ENCODE data around the gene BUD31. TPM values are rescaled to one million over a fixed set of nuclear protein-coding genes. Genes with fewer than 3 reads are reported as not detected.

BUD31 gene
- total and polyA plus RNA-seq, 2 of the 8 experiments (the other 6 are each of a cell fraction or from before 2014, with no cell fraction given) = 46.7 to 114 TPM

DNA sequence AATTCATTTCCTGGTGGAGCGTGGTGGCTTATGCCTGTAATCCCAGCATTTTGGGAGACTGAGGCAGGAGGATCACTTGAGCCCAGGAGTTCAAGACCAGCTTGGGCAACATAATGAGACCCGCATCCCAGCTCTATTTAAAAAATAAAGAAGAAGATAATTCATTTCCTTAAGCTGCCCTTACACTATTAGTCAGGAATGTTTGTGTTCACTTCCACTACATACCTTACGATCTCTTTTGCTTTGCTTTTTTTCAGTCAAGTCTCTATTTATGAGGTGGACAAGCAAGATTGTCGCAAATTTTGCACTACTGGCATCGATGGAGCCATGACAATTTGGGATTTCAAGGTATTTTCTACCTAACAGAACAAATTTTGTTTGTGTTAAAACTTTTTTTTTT lies 45.5 kb upstream of the BUD31 start:
- Histone ChIP-seq H4K20me1 (replicated peaks in 1 of 2; ENCODE audit: control insufficient read depth in 1 of 2, insufficient read depth in 2 of 2, low read length in 2 of 2) (peaks cover 0 to 4% of the 10 kb centered on the region in 2 experiments), H3K4me1 (replicated peaks in 1 of 4; ENCODE audit: control insufficient read depth in 3 of 4, insufficient read depth in 4 of 4, low read length in 3 of 4) (peaks cover 0 to 9% (median 5%) of the 10 kb centered on the region in 4 experiments; a peak in 6 of 7 replicates), H2AK5ac (ENCODE audit: low read depth, low read length) (no peak overlapping the region), H4K5ac (ENCODE audit: insufficient read length, low read depth, low read length) (no peak overlapping the region), H3K23ac (ENCODE audit: insufficient read length) (no peak overlapping the region), H2BK5ac (ENCODE audit: low read depth, low read length) (no peak overlapping the region), H3K4me3 (ENCODE audit: extremely low read depth in 1 of 4, insufficient read depth in 2 of 4, low read depth in 3 of 4, low read length in 4 of 4) (no peak overlapping the region), H3K27me3 (replicated peaks in 1 of 4; ENCODE audit: control insufficient read depth in 3 of 4, extremely low read depth in 1 of 4, insufficient read depth in 3 of 4, low read length in 3 of 4) (no peaks in the 10 kb centered on the region), H3K9me3 (ENCODE audit: insufficient read depth in 2 of 2, low read depth in 1 of 2, low read length in 1 of 2) (no peaks in the 10 kb centered on the region), H2BK12ac (ENCODE audit: low read depth, low read length) (no peak overlapping the region), H2BK20ac (ENCODE audit: low read length) (no peak overlapping the region), H3K36me3 (ENCODE audit: control insufficient read depth in 2 of 4, insufficient read depth in 4 of 4, low read length in 3 of 4) (peaks cover 6 to 27% (median 15%) of the 10 kb centered on the region in 4 experiments; a peak in 6 of 8 replicates), H2BK120ac (replicated peaks; ENCODE audit: low read depth, low read length) (no peak overlapping the region), H3K79me2 (ENCODE audit: control insufficient read depth in 1 of 2, insufficient read depth in 2 of 2, low read length in 2 of 2) (no peaks in the 10 kb centered on the region), H3K79me1 (ENCODE audit: low read depth, low read length) (no peaks in the 10 kb centered on the region), H4K91ac (replicated peaks; ENCODE audit: insufficient read length, low read length) (no peak overlapping the region), H3K56ac (replicated peaks; ENCODE audit: insufficient read length, low read depth, low read length) (no peak overlapping the region), H3K14ac (ENCODE audit: insufficient read length) (no peak overlapping the region), H3K4me2 (ENCODE audit: insufficient read depth in 1 of 2, low read depth in 2 of 2, low read length in 2 of 2) (no peak overlapping the region), H3K4ac (replicated peaks; ENCODE audit: insufficient read length, low read depth, low read length) (no peak overlapping the region), H2BK15ac (ENCODE audit: low read length) (no peak overlapping the region), H4K8ac (ENCODE audit: extremely low read depth, insufficient read depth, low read length) (no peak overlapping the region), H3K23me2 (ENCODE audit: low read depth, low read length) (no peaks in the 10 kb centered on the region), H3K18ac (ENCODE audit: extremely low read depth, low read length) (no peak overlapping the region), H3K27ac (ENCODE audit: low read depth, low read length) (no peak overlapping the region), H2AFZ (ENCODE audit: low read length) (no peak overlapping the region), H3K9ac (replicated peaks in 1 of 4; ENCODE audit: extremely low read depth in 1 of 4, low read depth in 3 of 4, low read length in 3 of 4) (no peak overlapping the region)
- FAIRE-seq (no peak), DNase-seq (ENCODE audit: low read depth in 1 of 2, low spot score in 2 of 2) (no peak)
- ChIA-PET CTCF (ENCODE audit: partially characterized antibody) (interaction anchor here (0.6 to 1.5 kb wide), 4 partner anchors 8 to 62 kb away, joined by 3 to 4 read pairs (median 3); no protein-coding TSS in a partner anchor), POLR2A (ENCODE audit: partially characterized antibody) (interaction anchor here (0.7 kb wide), 1 partner anchor 32 kb away, joined by 3 read pairs; no protein-coding TSS in a partner anchor)
- TF ChIP-seq KDM5A (IDR thresholded peaks at IDR 0.05; ENCODE audit: low read length) = no peak
- no peak for TF ChIP-seq PHF8 (conservative IDR thresholded peaks at IDR 0.05; ENCODE audit: low read depth, low read length)
- TF ChIP-seq CTBP2 (IDR thresholded peaks at IDR 0.05; ENCODE audit: borderline replicate concordance, insufficient read depth, insufficient read length, low read length) = no peak
- TF ChIP-seq, protein P1, sequence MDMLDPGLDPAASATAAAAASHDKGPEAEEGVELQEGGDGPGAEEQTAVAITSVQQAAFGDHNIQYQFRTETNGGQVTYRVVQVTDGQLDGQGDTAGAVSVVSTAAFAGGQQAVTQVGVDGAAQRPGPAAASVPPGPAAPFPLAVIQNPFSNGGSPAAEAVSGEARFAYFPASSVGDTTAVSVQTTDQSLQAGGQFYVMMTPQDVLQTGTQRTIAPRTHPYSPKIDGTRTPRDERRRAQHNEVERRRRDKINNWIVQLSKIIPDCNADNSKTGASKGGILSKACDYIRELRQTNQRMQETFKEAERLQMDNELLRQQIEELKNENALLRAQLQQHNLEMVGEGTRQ (IDR thresholded peaks at IDR 0.05; ENCODE audit: low read length) = no peak
- TF ChIP-seq CREB1 (IDR thresholded peaks at IDR 0.05) = no peak
- no peak for TF ChIP-seq CTCF (IDR thresholded peaks at IDR 0.05; ENCODE audit: control extremely low read depth in 1 of 3, insufficient read depth in 1 of 3, low read depth in 1 of 3, low read length in 3 of 3)
- WGBS, 2 experiments (ENCODE audit: extremely low coverage in 1 of 2, insufficient coverage in 1 of 2, insufficient read length in 1 of 2, insufficient replicate concordance in 2 of 2, low coverage in 1 of 2, low lambda C conversion rate in 2 of 2, missing lambda C conversion rate in 1 of 2) = 91% methylated on average over 5 of the region's 5 CpGs; no CpG with 5 or more reads in 1 of the 2 experiments
